ENCODE data around the gene EGR2.

The EGR2 gene

DNA sequence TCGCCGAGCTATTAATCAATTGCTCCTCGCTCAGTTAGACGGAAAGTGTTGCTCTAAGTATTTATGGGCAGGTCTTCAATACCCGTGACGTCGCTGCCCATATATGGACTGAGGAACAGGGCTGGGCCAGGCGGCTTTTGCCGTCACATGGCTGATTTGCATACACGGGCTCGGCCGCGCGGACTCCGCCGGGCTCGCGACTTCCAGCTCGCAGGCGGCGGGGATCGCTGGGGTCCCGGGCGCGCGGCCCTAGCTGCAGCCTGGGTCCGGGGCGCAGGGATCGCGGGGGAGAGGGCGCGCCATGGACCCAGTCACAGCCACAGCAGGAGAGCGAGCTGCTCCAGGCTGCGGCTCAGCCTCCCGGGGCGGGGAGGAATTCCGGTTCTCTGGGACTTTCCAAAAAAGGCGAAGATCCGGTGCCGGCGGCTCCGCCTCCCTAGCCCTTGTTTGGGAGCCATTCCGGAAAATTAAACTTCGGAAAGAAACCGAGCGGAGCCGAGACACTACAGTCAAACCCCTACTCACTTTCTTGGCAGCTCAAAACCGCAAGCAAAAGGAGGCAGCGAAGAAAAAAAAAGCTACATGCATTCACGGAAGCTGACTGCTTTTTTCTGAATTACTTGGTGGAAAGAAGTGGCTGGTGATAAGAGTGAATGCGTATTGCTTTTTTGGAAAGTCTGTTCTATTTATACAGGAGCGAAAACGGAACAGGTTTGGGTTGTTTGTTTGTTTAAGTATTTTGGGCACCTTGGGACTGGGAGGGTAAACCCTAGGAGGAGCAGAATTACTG lies at the start of gene EGR2:
Gene EGR2 (minus strand): TSS at position 36 of the 790 bp plus-strand sequence. CDS start 337 bp downstream, outside the sequence.
- peak within 1 kb of the TSS; percentile 85 for H3K9ac ChIP-seq (ENCODE audit: low read depth, low read length)
- no peaks in the 10 kb centered on the region for H3K4me1 ChIP-seq (ENCODE audit: insufficient read depth, low read length)
- H3K36me3 ChIP-seq (ENCODE audit: insufficient read depth, low read length): no peaks in the 10 kb centered on the region
- H3K9me3 ChIP-seq (ENCODE audit: control insufficient read depth, insufficient read depth, low read length): no peaks in the 10 kb centered on the region

DNA sequence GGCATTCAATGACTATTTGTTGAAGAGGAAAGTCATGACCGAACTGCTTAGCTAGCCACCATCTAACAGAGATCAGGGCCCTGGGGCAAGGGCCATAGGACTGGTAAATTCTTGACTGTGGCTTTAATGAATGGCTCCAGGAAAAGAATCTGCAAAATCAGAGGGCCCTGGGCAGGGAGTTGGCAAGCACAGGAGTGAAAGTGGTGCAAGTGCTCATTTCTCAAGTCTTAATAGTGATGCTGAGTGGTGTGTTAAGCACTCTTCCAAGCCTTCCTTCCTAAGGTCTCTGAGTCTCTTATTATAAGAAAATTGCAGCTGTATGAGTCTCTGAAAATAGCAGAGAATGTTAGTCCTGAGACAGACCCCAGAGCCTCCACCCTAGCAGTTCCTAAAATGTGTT lies 46.3 kb upstream of the EGR2 start:
- Histone ChIP-seq H3K9me3 (ENCODE audit: control insufficient read depth, insufficient read depth, low read length) (no peaks in the 10 kb centered on the region), H3K4me1 (ENCODE audit: insufficient read depth, low read length) (no peaks in the 10 kb centered on the region), H3K9ac (ENCODE audit: low read depth, low read length) (no peak overlapping the region), H3K36me3 (ENCODE audit: insufficient read depth, low read length) (no peaks in the 10 kb centered on the region)

DNA sequence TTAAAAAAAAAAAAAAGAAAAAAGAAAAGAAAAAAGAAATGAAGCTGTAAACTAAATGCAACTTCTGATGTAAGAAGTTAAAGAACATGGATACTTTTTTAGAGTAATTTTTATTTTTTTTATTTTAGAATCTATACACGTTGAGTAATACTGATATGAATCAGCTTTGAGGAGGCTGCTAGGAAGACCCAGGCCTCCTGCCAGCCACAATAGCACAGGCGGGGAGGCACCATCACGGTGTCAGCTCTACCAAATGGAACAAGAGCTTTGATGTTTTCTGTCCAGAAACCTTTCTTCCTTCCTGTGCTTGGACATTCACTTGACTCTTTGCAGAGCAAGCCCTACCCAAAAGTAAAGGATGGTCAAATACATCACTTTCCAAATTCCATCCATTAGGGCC lies 45.3 kb upstream of the EGR2 start:
- Histone ChIP-seq H3K9ac (ENCODE audit: low read depth, low read length) (no peak overlapping the region), H3K36me3 (ENCODE audit: insufficient read depth, low read length) (no peaks in the 10 kb centered on the region), H3K4me1 (ENCODE audit: insufficient read depth, low read length) (no peaks in the 10 kb centered on the region), H3K9me3 (ENCODE audit: control insufficient read depth, insufficient read depth, low read length) (no peaks in the 10 kb centered on the region)

DNA sequence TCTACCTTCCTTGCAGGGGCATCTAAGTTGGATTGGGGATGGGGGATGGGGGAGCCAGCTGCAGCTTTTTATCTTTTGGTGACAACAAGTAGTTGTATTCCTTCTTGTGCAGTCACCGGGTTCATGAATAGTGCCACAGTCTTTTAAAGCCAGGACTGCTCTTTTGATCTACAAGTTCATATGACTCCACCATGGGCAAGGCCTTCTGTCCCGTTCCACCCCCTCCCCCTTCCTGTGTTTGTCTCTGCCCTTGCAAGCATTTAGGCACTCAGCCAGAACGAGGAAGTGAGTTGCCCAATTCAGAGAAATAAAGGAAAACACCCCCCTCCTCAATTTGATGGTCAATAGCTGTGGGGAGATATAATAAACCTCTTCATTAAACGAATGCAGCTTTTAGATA lies 44.8 kb upstream of the EGR2 start:
- H3K36me3 ChIP-seq (ENCODE audit: insufficient read depth, low read length): no peaks in the 10 kb centered on the region

DNA sequence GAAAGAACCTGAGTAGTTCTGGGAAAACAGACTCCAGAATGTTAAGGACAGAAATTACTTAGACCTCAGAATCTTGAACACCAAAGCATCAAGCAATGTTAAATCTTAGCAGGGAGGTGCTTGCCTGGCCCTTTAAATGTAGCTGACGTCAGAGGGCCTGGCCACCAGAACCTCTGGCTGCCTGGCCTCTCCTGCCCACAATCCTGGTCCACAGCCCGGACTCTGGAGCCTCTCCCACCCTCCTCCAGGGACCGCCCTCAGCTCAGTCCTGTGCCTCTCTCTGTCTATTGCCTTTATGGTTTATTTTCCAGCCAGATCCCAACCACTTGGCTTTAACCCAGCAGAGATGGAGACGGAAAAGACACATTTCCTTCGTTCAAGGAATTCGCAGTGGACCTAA lies 42.2 kb upstream of the EGR2 start:
- no peak overlapping the region for H3K9ac ChIP-seq (ENCODE audit: low read depth, low read length)

More for the DNA sequence above, 44.8 kb upstream of the EGR2 start:
- Histone ChIP-seq H3K9ac (ENCODE audit: low read depth, low read length) (no peak overlapping the region), H3K9me3 (ENCODE audit: control insufficient read depth, insufficient read depth, low read length) (no peaks in the 10 kb centered on the region), H3K4me1 (ENCODE audit: insufficient read depth, low read length) (no peaks in the 10 kb centered on the region)

DNA sequence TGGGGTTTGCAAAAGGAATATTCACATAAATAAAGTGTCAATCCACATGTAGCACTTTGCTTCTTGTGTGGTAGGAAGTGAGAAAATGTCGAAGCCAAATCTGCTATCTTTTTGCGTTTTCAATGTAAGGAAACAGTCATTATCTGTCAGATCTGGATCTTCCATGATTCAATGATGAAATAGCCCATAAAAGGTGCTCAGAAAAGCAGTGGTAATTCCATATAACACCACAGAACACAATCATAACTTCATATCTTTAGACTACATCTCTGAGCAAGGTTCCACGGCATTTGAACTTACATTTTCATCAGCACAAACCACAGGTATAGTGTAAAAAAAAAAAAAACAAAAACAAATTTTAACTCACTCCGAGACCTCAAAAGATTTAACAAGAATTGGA lies 39.9 kb upstream of the EGR2 start:
- no peak overlapping the region for H3K9ac ChIP-seq (ENCODE audit: low read depth, low read length)
- no peaks in the 10 kb centered on the region for H3K9me3 ChIP-seq (ENCODE audit: control insufficient read depth, insufficient read depth, low read length)
- H3K4me1 ChIP-seq (ENCODE audit: insufficient read depth, low read length): no peaks in the 10 kb centered on the region
- no peaks in the 10 kb centered on the region for H3K36me3 ChIP-seq (ENCODE audit: insufficient read depth, low read length)

More for the DNA sequence above, 42.2 kb upstream of the EGR2 start:
- Histone ChIP-seq H3K4me1 (ENCODE audit: insufficient read depth, low read length) (no peaks in the 10 kb centered on the region), H3K9me3 (ENCODE audit: control insufficient read depth, insufficient read depth, low read length) (no peaks in the 10 kb centered on the region), H3K36me3 (ENCODE audit: insufficient read depth, low read length) (no peaks in the 10 kb centered on the region)

DNA sequence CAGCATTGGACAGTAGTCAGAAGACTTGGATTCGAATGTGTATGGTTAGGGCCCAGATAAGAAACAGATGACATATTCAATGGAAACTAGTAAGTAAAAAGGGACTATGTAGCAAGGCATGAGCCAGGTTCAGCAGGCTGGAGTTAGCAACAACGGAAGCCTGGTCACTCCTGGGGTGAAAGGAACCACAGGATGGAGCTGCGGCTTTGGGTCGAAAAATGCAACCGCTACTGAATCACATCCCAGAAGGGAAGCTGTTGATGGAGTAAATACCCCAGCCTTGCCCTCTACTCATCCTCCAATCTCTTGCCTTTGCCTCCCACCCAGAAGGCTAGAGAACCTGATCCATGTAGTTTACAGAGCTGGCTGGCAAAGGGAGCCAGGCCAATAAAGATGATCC lies 37.5 kb upstream of the EGR2 start:
- Histone ChIP-seq H3K36me3 (ENCODE audit: insufficient read depth, low read length) (no peaks in the 10 kb centered on the region), H3K9me3 (ENCODE audit: control insufficient read depth, insufficient read depth, low read length) (no peaks in the 10 kb centered on the region), H3K4me1 (ENCODE audit: insufficient read depth, low read length) (no peaks in the 10 kb centered on the region), H3K9ac (ENCODE audit: low read depth, low read length) (no peak overlapping the region)

DNA sequence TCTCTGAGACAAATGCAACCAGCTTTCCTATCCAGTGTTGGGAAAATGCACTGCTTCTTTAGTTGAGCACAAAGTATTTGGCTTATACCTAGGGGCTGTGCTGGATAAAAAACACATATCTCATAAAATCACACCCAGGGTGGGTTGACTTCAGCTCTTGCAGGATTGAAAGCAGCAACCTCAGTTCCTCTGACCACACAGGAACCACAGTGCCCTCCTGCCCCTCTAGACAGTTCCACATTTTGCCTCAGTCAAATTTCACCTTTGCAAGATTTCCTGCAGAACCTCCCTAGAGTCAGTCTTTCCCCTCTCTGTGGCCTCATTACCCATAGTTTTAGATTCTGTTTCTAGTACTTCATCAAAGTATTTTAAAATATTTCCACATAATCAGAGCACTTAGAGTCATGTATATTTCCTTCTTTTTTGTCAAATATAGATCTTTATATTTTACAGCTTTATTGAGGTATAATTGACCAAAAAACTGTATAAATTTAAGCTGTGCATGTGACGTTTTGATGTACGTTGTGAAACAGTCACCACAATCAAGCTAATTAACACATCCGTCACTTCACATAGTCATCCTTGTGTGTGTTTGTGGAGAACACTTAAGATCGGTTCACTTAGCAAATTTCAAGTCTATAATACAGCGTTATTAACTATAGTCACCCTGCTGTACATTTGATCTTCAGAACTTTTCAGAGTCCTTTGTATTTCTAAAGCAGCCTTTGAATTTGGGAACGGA lies 37.0 kb upstream of the EGR2 start:
- H3K36me3 ChIP-seq (ENCODE audit: insufficient read depth, low read length): no peaks in the 10 kb centered on the region
- no peaks in the 10 kb centered on the region for H3K9me3 ChIP-seq (ENCODE audit: control insufficient read depth, insufficient read depth, low read length)
- H3K9ac ChIP-seq (ENCODE audit: low read depth, low read length): no peak overlapping the region
- H3K4me1 ChIP-seq (ENCODE audit: insufficient read depth, low read length): no peaks in the 10 kb centered on the region

DNA sequence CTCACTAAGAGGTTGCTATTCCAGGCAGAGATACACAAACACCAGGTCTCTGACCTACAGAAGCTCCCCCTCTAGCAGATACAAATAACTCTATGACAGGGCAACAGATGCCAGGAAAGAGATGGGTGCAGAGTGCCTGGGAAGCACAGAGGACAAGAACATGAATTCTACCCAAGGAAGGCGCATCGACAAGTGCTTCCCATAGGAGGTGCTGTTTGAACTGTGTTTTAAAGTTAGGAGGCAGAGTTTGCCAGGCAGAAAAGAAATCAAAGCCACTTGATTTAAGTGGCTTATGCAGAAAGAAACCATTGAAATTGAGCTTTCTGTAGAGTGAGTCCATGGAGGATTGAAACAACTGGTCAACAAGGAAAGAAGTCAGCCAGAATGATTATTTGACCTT lies 35.3 kb upstream of the EGR2 start:
- H3K4me1 ChIP-seq (ENCODE audit: insufficient read depth, low read length): no peaks in the 10 kb centered on the region
- no peaks in the 10 kb centered on the region for H3K36me3 ChIP-seq (ENCODE audit: insufficient read depth, low read length)
- H3K9ac ChIP-seq (ENCODE audit: low read depth, low read length): no peak overlapping the region
- 0 out of 2 replicates have a peak, but pooled peaks cover 4% of the 10 kb centered on the region for H3K9me3 ChIP-seq (ENCODE audit: control insufficient read depth, insufficient read depth, low read length)

DNA sequence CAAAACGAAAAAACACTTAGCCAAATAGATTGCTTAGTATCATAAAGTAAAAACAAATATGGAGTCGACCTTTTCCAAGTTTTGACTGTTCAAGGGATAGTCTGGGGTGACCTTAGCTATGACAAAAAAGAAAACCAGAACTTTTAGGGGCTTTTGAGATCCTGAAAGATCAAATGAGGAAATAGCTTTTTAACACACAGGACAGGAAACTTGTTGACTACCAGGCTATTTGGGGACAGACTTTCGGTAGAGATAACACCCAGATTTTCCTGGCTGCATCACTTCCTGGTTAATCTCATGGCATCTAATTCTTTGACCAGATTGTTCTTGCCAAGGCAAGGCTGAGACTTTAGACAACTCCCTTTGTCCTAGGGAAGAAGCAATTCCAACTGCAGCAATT lies 34.5 kb upstream of the EGR2 start:
- Histone ChIP-seq H3K4me1 (ENCODE audit: insufficient read depth, low read length) (no peaks in the 10 kb centered on the region), H3K36me3 (ENCODE audit: insufficient read depth, low read length) (no peaks in the 10 kb centered on the region), H3K9ac (ENCODE audit: low read depth, low read length) (no peak overlapping the region), H3K9me3 (ENCODE audit: control insufficient read depth, insufficient read depth, low read length) (0 out of 2 replicates have a peak, but pooled peaks cover 4% of the 10 kb centered on the region)

DNA sequence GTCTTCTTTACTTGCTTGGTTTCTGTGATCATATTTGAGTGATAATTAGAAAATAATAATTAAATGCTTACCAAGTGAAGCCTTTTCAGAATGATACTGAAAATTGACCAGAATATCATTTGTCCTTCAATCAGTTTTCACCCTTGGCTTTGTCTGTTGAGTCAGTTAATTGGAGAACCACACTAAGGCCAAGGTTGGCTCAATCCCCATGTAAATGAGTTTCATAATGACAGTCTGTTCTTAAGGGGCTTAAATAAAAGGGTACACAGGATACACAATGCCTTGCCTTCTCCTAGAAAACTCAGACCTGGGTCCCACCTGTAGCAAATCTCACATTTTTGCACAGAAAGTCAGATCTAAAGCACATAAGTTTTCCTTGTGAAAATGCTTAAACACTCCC lies 31.3 kb upstream of the EGR2 start:
- Histone ChIP-seq H3K9me3 (ENCODE audit: control insufficient read depth, insufficient read depth, low read length) (0 out of 2 replicates have a peak, but pooled peaks cover 4% of the 10 kb centered on the region), H3K36me3 (ENCODE audit: insufficient read depth, low read length) (no peaks in the 10 kb centered on the region), H3K4me1 (ENCODE audit: insufficient read depth, low read length) (no peaks in the 10 kb centered on the region), H3K9ac (ENCODE audit: low read depth, low read length) (no peak overlapping the region)

DNA sequence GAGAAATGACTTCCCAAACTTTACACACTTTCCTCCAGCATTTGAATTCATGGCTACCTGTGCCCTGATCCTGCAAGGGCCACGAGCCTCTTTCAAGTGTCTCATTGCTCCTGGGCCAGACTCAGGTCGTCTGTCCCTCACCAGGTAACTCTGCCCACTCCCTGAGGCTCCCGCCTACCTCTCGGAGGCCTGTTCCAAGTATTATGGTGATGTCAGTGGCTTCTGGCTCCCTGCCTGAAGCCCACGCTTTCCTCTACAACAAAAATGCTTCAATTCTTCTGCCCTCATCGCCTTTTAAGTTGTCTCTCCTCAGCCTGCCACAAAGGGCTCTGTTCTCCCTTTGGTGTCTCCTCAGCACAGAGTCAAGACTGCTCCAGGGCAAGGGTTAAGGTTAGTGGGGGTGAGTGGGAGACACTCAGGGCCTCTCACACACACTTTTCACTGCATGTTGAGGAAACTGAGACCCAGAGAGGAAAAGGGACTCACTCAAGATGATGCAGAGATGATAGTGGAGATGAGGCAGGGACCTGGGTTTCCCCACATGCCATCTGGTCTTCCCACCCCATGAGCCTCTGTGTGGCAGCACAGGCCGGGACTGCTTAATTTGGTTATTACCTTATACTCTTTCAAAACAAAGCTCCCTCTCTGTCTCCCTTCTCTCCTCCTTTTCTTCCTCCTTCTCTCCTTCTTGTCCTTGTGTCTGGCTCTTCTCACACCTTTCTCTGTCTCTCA lies 28.3 kb upstream of the EGR2 start:
- Histone ChIP-seq H3K36me3 (ENCODE audit: insufficient read depth, low read length) (no peaks in the 10 kb centered on the region), H3K9me3 (ENCODE audit: control insufficient read depth, insufficient read depth, low read length) (0 out of 2 replicates have a peak, but pooled peaks cover 4% of the 10 kb centered on the region), H3K9ac (ENCODE audit: low read depth, low read length) (no peak overlapping the region), H3K4me1 (ENCODE audit: insufficient read depth, low read length) (no peaks in the 10 kb centered on the region)

DNA sequence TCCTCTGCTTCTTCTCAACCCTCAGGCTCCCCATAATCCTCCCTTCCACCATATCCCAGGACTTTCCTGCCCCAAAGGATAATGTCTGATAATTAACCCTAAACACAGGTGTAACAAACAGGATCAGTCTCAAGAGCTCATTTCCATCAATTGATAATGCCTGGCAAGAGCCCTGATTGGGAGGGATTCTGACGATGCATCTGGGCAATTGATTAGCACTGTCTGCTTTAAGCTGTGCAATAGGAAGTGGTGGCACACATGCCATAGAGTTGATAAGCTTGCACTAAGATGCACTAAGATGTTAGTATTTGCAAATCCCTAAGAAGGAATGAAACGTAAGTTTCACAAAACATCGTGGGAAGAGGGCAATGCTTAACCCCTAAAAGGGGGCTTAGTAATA lies 27.4 kb upstream of the EGR2 start:
- no peaks in the 10 kb centered on the region for H3K4me1 ChIP-seq (ENCODE audit: insufficient read depth, low read length)
- no peaks in the 10 kb centered on the region for H3K36me3 ChIP-seq (ENCODE audit: insufficient read depth, low read length)
- no peak overlapping the region for H3K9ac ChIP-seq (ENCODE audit: low read depth, low read length)
- 0 out of 2 replicates have a peak, but pooled peaks cover 4% of the 10 kb centered on the region for H3K9me3 ChIP-seq (ENCODE audit: control insufficient read depth, insufficient read depth, low read length)

DNA sequence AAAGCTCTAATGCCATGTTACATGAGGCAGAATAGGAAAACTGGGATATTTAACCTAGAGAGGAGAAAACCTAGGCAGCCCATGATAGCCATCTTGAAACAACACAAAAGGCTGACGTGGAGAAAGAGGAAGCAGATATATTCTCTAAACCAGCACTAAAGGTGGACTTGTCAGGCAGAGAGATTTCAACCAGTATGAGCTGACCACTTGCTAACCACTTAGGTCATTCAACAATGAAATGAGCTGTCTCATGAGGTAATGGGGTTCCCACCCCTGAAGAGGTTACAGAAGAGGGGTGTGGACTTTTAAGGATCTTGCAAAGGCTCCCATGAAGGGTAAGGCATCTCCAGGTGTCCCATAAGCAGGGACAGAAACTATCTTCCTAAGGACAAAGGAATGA lies 26.8 kb upstream of the EGR2 start:
- H3K9me3 ChIP-seq (ENCODE audit: control insufficient read depth, insufficient read depth, low read length): 0 out of 2 replicates have a peak, but pooled peaks cover 4% of the 10 kb centered on the region
- no peaks in the 10 kb centered on the region for H3K36me3 ChIP-seq (ENCODE audit: insufficient read depth, low read length)
- H3K4me1 ChIP-seq (ENCODE audit: insufficient read depth, low read length): no peaks in the 10 kb centered on the region
- no peak overlapping the region for H3K9ac ChIP-seq (ENCODE audit: low read depth, low read length)

Data from ES-I3 (cell line).